Limb (tissue), 2 donors: Measurements from ENCODE around the gene HHAT.

ENCODE experiments used
- DNase-seq, 2 donors: peaks; one replicate each; pipeline ENCODE4 v3.0.0-alpha.2; 2016; ENCODE audit errors: extremely low spot score in 2 of 2

HHAT gene

DNA sequence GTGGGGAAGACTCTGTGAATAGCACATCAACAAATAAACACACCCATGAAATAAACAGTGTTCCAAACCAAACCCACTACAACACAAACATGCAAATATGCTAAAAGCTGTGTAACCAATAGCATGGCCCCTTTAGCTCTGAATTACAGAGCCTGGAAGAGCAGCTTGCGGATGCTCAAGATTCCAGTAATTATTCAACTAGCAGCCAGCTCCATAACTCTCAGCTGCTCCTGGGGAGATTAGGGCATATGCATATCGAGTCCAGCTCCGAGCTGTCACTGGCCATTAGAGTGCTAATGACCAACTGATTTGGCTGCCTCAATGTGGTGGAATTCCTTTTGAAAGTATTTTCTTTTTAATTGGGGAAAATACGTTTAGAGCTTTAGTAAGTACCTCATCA, 207.1 kb downstream of the HHAT start:
- no peak for DNase-seq

DNA sequence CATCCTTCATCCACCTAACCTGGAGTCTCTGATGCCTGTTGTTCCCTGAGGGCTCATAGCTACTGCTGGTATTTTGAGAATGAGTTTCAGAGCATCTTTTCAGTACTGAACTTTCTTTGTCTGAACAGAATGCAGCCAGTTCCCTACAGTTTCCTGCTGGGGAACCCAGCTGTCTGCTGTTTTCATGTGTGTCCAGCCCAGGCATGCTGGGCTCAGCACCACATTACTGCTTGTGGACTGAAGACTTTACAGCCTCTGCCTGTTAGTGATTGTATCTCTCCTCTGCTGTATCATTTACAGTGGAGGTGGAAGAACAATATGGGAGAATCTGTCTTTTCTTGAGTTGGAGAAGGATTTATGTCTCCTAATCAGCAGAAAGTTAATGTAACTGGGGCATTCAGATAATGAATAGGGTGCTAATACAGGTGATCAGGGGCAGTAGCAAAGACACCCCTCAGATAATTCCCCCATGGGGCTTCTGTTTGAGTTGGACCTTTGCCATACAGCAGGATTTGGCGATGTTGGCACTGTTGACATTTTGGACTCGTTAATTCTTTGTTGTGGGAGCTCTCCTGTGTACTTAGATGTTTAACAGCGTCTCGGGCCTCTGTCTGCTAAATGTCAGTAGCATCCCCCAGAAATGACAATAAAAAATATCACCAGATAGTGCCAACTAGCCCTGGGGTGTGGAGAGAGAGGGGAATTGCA, 207.7 kb downstream of the HHAT start:
- DNase-seq: peak in 1 of 2 donors; percentile 5

DNA sequence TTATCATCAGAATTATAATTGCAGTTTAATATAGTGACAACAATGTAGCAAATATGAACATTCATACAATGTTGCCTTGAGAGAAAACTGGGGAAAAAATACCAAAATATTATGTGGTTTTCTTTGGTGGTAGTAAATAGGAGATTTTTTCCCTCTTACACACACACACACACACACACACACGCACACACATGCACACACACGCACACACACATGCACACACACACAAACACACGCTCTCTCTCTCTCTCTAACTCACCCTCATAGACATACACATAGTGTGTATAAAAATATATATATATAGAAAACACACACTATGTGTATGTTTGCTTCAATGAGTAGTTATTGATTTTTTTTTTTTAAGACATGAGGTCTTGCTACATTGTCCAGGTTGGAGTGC, 211.6 kb downstream of the HHAT start:
- no peak for DNase-seq

DNA sequence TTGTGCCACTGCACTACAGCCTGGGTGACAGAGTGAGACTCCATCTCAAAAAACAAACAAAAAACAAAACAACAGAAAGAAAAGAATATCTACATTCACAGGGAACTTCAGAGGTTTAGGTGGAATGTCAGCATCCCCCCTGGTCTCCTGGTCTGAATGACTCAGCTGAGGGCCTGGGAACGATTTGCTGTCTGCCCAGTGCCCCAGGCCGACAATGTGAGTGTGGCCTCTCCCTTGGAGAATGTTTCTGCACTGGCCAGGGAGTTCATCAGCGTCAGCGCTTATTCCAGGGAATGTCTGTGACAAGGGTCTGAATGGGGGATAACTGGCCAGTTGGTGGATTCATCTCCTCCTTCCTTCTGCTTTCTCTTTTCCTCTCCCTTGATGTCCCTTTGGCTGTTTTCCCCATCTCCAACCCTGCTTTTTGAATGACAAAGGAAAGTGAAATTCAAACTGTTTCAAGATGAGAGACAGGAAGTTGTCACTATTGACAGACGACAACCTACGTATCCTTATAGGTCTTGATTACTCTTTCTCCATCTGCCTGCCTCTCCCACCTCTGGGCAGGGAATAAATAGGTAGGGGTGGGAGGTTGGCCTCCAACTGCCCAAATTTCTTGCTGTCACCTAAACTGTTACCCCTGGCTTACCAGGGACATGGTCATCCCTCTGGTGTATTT, 213.1 kb downstream of the HHAT start:
- no peak for DNase-seq

DNA sequence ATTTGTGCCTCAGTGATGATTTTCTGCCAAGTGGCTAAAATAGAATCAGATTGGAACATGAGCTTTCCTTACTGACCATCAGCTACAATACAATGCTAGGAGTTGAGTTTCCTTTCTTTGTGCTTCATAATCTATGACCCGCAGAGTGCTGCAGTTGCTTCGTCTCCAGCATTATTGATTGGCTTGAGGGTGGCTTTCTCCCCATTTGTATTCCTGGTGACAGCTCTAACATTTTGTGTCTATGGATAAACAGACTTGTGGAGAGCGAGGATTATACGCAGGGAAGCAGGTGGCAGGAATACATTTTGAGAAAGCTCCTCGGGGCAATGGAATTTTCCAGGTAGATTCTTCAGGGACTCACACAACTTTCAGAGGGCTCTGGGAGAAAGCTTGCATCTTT, 223.2 kb downstream of the HHAT start:
- DNase-seq: no peak

DNA sequence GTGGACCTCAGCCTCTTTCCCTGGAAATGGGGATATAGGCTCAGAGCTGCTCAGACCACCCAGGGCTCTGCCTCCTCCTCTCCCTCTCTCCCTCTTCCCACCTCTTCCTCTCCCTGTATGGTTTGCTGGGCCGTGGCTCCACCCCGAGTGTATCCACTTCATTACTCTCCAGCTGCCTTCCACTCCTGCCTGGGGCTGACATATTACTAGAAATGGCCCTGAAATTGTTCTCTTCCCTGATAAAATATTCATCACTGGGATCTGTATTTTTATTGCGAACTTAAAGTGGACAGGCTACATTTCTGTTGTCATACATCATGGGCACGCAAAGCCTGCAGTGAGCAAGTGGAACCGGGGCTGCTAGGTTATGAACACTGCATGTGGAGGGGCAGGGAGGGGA, 225.0 kb downstream of the HHAT start:
- no peak for DNase-seq

DNA sequence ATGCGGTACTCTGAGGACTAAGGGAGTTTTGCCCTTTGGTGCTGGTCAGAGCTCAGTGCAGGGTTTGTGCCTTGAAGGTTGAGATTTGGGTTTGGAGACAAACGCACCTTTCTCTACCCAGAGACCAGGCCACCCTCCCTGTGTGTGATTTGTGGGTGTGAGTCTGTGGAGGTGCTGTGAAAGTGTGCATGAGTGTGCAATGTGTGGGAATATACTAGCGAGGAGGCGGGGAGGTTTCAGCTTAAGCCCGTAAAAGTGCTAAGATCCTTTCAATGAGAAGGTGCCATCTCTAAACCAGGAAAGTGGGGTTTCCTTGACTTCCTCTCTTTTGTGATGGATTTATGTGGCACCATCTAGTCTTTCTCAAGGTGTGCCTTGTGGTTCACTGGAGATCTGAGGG, 225.7 kb downstream of the HHAT start:
- DNase-seq: no peak

DNA sequence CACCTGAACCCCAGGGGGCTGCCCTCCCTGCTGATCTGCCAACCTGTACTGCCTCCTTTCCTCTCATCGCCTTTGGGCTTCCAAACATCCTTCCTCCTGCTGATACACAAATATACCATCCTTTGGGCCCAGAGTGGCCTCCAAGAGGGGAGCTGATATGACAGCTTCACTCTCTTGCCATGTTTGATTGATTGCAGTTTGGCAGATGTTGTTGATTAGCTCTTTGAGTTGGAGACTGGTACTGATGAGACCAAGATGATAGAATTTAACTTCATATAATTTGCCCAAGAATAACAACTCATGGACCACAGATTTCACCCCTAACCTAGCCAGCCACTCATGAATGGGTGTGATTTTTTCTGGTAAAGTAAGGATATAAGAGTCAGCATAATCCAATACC, 227.8 kb downstream of the HHAT start:
- DNase-seq: no peak

DNA sequence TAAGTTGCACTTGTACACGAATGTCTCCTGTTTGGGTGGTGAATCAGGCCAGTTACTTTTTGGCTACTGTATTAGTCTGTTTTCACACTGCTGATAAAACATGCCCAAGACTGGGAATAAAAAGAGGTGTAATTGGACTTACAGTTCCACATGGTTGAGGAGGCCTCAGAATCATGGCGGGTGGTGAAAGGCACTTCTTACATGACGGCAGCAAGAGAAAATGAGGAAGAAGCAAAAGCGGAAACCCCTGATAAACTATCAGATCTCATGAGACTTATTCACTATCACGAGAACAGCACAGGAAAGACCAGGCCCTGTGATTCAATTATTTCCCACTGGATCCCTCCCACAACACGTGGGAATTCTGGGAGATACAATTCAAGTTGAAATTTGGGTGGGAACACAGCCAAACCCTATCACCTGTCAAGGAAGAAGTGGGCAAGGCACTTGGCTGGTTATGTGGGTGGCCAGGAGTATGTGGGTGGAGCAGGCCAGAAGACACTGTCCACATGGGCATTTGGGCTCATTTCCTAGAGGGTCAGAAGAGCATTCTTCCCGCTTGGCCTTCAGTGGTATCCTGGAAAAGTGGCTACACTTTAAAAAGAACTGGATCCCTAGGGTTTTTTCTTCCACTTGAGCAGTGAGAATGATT, 228.8 kb downstream of the HHAT start:
- DNase-seq: no peak

DNA sequence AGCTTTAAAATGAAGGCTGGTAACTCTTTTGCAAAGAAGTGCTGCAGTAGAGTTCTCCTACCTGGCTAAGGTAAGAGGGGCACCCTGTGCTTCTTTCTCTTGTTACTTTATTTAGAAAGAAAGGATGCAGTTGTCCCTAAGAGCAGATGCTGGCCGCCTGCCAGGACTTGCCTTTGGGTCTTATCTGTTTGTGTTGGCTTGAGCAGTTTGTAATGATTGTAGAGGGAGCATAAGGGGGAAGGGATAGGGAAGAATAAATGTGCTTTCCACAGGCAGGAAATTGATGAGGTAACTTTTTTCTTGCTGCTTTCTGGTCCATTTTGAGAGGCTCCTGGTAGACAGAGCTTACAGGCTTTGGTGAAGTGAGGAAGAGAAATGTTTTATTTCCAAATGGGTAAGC, 229.6 kb downstream of the HHAT start:
- DNase-seq: peak in 1 of 2 donors; percentile 2

DNA sequence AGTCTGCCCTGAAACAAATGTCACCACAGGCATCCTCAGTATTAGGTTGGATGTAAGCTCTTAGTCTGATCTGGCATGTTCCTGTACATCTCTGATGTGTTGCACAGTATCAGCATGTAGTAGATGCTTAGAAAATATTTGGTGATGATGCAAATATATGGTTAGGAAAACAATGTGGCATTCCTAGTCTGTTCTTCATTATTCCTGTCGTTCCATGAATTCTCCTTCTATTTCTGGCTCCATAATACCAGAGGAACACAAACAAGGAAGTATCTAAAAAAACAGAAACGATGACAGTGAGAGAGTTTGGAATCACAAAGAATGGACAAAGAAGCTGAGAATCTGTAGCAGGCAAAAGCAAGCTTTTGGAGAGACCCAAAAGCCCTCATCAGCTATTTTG, 236.6 kb downstream of the HHAT start:
- no peak for DNase-seq

DNA sequence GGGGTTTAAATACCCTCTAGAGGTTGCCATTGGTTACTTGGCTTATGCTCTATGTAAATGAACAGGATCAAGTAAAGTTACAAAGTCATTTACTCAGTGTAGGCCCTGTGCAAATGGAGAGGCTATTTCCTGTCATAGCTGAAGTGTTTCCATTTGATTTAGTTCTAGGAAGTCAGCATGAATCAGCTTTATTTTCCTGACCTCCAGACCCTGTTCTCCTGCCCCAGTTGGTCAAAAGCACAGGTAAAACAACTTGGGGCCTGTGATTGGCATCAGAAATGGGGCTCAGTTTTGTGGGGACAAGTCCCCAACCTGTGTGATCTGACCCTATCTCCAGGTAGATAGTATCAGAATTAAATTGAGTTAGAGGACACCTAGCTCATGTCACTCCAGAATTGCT, 239.9 kb downstream of the HHAT start:
- no peak for DNase-seq

DNA sequence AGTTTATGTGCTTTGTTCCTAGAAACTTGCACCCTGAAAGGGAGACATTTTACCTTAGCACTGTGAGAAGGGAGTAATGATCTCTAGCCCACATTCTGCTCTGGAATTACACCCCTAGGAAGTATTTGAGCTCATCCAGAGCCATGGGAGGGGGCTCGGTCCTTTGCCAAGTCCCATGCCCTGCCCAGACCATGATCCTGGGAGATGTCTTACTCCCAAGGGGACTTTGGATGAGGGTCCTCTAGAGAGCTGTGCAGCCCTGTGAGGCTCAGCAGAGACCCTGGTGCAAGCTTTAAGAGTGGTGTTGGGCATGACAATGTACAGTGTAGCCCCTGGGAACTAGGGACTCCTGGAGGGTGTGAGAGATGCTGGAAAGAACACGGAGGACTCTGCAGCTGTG, 241.4 kb downstream of the HHAT start:
- DNase-seq: no peak

DNA sequence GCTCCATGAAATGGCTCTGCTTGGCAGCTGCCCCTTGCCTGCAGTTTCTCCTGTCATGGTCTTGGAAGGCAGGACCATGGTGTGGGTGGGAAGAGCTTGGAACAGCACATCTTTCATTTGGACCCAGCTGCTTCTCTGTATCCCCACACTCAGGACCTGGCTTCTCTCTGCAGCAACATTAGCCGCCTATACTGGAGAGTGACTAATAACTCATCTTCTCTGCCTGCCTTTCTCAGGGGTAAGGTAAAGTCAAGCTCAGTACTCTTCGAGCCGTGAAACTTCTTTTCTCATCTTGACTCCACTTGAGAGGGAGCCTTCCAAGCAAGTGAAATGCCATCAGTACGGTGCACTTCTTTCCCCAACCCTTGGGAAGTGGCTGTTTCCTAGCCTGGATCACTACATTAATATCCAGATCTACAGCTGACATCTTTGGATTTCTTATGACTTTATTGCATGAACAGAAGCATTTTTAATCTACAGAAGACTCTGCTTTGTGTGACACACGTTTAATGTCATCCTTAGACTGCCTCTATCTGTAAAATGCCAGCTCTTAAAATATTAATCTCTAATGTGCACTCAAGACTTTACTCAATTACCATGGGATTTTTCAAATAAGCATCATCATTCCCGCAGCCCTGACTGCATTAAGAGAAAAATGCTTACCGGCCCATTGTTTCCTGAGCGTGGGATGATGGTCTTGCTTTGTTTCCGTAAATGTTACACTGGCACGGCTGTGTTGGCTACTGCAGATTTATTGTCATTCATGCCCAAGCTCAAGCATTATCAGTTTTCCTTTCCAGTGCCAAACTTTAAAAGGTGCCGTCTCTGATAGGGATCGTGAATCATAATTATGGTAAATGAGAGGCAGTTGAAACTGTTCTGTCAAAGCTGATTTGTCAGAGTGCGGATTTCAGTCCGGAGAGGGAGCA, 242.9 kb downstream of the HHAT start:
- DNase-seq: no peak

DNA sequence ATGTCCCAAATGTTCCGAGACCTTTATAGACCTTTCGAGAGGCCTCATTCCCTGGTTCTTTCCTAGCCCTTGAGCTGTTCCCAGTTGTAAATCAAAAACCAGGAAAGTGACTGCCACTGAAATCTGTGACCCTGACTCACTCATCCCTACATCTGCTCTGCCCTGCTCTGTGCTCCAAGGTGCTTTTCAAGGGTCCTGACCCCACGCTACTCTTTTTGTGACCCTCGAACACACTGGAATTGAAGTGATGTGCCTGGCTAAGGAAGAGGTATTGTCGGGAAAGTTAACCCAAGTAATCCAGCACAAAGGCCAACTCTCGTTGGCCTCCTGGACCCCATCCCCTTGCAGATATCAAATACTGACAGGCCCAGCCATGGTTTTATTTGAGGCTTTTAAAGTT, 244.4 kb downstream of the HHAT start:
- no peak for DNase-seq

DNA sequence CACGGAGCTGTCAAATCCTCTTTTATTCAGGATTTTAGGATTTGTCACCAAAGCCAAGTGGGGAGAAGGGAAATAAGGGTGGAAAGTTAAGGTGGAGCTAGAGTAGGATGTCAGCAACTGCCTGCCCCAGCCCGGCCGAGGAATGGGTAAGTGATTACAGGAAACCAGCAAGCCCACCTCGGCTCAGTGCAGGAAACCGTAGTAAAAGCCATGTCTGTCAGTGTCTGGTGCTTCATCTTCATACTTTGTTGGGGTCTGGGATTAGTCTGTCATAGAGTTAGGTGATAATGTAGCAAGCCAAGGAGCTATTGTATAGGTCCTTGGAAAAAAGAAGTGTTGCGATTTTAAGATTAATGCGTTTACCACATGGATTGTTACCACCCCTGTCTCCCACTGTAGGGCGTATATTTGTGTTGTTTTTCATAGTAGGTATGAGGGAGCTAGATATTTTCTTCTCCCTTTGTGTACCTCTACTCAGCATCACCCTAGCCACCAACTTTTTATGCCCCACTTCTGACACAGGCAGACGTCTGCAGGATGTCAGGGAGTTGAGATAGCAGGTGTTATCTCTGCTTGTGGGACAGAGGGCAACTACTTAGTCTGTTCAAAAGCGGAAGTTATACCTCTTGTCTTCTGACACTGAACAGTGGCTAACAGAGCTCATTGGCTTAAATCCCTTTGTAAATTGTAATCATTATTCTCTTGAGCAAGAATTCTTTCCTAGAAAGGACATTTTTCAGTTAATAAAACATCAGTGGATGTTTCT, 253.7 kb downstream of the HHAT start:
- no peak for DNase-seq

DNA sequence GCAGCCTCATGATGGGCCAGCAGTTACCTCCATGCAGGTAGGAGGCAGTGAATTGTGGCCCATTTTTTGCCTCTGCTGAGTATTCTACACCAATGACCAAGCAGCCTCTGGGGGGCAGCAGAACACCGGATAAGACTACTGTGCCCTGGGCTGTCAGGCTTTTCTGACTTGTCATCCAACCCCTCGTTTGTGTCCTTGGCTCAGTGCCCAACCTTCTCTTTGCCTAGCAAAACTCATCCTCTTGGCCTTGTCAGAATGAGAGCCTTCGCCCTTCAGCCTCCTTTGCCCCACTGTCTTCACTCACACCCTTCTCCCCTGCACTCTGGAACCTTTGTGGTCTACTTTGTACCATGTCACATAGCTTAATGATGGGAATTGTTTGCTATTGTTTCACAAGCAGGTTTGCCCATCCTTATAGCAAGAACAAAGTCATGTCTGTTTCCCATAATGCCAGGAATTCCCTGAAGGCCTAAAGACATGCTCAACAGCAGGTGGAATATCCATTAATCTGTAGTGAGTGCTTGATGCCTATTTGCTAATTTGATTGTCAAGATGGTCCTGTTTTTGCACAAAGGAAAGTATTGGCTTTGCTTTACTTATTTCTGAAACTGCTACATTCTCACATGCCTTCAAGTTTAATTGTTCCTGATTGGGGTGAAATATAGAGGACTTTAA, 255.9 kb downstream of the HHAT start:
- DNase-seq: peak; percentile 76 to 87

DNA sequence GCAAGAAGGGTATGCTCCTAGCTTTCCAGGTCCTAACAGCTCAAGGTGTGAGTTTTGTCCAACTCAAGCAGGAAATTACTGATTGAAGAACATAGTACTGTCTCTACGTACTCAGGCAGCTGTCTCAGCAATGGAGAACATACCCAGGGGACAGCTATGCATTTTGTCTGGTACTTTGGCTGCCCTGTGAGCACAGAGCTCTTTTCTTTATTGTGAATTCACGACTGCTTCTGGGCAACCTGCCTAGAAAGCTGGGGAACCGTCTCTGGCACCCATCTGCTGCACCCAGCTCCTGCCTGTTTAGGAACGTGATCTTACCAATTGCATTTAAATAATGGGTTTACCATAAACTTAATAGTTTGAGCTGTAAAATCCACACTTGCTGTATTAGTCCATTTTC, 258.1 kb downstream of the HHAT start:
- peak in 1 of 2 donors; percentile 15 for DNase-seq

DNA sequence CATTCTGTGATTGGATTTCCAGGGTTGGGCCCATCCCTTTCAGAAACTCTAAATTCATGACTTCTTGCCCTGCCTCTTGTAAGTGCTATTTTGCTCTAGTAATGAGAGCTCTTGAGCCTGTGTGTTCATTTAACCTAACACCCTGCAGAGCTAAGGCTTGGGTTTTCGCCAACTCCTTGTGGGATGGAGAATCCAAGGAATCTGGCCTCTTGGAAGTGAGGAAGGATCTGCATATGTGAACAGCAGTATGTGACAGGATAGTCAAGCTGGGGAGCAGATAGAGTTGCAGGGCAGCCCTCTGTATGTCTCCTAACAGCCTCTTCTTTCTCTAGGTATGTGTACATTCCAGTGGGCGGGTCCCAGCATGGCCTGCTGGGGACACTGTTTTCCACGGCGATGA, 258.9 kb downstream of the HHAT start:
- DNase-seq: no peak

DNA sequence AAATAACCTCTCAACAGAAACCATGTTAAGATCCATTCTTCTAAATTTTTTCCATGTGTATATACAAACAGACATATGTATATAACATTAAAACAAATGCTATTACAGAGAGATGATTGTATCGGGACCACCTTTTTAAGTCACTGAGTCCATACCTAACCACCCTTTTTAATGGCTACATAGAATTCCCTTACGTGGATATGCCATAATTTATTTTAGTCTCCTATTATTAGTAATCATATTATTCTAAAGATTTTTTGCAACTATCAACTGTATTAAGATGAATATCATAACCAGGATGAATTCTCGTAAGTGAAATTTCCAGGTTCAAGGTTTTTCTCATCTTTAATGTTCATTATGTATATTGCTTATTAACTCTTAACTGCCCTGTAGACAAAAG, 259.7 kb downstream of the HHAT start:
- no peak for DNase-seq

DNA sequence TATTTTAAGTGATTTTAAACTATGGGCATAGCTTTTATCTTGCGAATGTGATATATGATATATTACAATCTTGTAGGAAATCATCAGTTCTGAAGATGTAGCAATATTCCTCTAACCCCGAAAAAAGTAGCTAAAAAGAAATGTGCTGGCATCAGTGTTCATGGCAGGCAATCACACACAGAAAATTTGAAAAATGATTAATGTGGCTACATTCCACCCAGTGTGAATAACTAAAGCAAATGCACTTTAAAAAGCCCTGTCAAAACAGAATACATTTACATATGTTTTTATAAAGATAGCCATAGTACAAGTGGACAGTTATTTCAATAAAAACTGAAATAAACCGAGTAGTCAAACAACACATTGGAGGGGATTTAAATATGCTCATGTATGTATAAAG, 260.2 kb downstream of the HHAT start:
- DNase-seq: no peak
